Measurements from ENCODE around the gene TNFSF13.

DNA sequence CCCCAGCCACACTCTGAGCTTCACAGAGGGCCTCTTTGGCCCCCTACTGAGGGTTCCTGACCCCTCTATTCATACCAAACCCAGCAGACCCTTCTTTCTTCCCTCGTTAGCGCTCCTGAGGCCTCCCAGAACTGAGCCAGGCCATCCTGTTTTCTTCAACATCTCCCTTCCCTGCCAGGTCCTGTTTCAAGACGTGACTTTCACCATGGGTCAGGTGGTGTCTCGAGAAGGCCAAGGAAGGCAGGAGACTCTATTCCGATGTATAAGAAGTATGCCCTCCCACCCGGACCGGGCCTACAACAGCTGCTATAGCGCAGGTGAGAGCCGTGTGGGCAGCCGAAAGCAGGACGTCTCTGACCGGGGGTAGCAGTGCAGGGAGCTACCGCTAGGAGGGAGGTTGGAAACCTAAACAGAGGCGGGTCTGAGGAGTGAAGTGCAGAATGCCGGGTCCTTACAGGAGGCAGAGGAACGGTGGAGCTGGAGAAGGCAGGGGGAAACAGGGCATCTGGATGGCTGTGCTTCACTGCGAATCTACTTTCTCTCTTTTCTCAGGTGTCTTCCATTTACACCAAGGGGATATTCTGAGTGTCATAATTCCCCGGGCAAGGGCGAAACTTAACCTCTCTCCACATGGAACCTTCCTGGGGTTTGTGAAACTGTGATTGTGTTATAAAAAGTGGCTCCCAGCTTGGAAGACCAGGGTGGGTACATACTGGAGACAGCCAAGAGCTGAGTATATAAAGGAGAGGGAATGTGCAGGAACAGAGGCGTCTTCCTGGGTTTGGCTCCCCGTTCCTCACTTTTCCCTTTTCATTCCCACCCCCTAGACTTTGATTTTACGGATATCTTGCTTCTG, 1.9 kb downstream of the TNFSF13 start:
- TF ChIP-seq, protein P1, sequence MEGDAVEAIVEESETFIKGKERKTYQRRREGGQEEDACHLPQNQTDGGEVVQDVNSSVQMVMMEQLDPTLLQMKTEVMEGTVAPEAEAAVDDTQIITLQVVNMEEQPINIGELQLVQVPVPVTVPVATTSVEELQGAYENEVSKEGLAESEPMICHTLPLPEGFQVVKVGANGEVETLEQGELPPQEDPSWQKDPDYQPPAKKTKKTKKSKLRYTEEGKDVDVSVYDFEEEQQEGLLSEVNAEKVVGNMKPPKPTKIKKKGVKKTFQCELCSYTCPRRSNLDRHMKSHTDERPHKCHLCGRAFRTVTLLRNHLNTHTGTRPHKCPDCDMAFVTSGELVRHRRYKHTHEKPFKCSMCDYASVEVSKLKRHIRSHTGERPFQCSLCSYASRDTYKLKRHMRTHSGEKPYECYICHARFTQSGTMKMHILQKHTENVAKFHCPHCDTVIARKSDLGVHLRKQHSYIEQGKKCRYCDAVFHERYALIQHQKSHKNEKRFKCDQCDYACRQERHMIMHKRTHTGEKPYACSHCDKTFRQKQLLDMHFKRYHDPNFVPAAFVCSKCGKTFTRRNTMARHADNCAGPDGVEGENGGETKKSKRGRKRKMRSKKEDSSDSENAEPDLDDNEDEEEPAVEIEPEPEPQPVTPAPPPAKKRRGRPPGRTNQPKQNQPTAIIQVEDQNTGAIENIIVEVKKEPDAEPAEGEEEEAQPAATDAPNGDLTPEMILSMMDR (IDR thresholded peaks at IDR 0.05), result no peak
- TF ChIP-seq EZH2 (IDR thresholded peaks at IDR 0.05; ENCODE audit: borderline replicate concordance, insufficient read depth, low read depth, low read length, poor library complexity, severe bottlenecking), result no peak
